Measurements from ENCODE around the gene ENO1.
"Not testable (repeated sequence)": the region's sequence is repeated elsewhere in the genome, so short reads cannot be mapped to it uniquely, and the experiment has no call there.

The ENO1 gene

GRCh38 chr1:8822373-8823294 is 55.9 kb downstream of the ENO1 start:
- no peak for TF ChIP-seq POLR2A (IDR thresholded peaks at IDR 0.05; ENCODE audit: low read length)
- TF ChIP-seq GATA1 (IDR thresholded peaks at IDR 0.05; ENCODE audit: low read depth, low read length), result no peak
- DNase-seq, result peak; percentile 8 to 41

DNA sequence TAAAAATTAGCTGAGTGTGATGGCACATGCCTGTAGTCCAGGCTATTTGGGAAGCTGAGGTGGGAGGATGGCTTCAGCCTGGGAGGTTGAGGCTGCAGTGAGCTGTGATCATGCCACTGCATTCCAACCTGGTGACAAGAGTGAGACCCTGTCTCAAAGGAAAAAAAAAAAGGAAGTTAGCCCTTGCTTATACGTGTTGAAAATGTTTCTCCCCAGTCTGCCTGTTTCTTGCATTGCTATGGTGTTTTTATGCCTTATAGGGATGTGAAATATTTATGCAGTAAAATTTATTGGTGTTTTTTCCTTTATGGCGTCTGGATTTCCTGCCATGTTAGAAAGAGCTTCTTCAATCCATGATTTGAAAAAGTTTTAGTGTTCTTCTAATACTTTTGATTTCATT is 57.4 kb downstream of the ENO1 start:
- no peak for TF ChIP-seq POLR2A (IDR thresholded peaks at IDR 0.05; ENCODE audit: low read length)
- no peak for TF ChIP-seq GATA1 (IDR thresholded peaks at IDR 0.05; ENCODE audit: low read depth, low read length)
- no peak for DNase-seq

- DNase-seq, result not testable (repeated sequence)
These were observed 59.7 kb downstream of the ENO1 start for GRCh38 chr1:8818789-8819188.

DNA sequence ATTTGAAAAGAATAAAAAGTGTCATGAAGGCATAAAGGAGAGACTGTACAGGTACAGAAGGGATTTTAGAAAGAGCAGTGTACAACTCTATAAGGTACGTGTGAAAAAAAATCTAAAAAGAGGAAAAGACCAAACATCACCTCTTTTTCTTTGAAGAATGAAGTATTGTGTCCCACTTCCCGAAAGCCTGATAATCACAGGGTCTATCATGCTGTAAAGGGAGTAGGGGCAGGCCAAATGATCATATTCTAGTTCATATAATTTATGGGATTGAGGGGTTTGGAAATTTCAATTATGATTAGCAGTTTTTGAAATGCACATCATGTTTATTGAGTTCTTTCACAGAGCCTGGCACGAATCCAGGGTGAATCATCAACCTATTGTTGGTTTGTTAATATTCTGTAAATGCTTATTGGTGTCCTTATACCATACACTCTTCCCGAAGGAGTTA is 60.1 kb downstream of the ENO1 start:
- no peak for TF ChIP-seq GATA1 (IDR thresholded peaks at IDR 0.05; ENCODE audit: low read depth, low read length)
- TF ChIP-seq POLR2A (IDR thresholded peaks at IDR 0.05; ENCODE audit: low read length), result no peak

DNA sequence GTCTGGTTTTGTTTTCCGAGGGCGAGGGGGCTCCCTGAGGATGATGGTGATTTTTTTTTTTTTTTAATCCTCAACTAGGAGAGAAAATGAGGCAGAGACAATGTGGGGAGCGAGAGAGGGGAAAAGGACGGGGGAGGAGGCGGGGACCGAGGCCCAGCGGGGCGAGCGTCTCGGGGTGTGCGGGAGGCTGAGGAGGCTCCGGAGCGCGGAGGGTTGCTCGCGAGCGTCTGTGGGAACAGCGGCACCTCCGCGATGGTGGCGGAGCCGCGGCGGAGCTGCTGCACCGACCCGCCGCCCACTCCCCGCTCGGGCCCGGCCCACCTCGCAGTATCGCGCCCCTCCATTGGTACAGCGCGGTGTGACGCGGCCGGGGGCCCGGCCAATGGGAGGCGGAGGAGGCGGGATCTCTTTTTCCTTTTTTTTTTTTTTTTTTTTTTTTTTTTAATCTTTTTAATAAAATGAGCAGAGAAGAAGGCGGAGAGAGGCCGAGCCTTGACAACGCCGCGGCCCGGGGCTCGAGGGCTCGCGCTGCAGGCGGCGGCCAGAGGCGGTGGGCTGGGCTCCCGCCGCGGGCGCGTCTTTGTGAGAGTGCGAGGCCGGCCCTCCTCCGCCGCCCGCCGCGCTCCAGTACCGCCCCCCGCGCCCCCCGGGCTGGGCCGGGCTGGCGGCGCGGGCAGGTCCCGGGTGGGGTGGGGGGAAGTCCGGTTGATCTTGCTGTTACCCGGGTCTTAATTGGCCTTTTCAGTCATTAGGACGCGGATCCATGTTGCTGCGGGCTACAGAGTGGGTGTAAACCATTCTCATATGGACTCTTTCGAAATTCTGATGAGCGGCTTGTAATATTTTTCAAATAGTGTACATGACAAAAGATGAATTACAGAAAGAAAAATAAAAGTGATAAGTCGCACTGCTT is 60.8 kb downstream of the ENO1 start, which contains the start of gene RERE:
TSS of gene RERE (minus strand) at position 229 of the 913 bp plus-strand sequence.
- no peak for TF ChIP-seq GATA1 (IDR thresholded peaks at IDR 0.05; ENCODE audit: low read depth, low read length)
- TF ChIP-seq POLR2A (IDR thresholded peaks at IDR 0.05; ENCODE audit: low read length), result peak; percentile 82
- peak; percentile 96 to 98 for DNase-seq

More for the DNA sequence above, 60.1 kb downstream of the ENO1 start:
- peak; percentile 46 to 74 for DNase-seq

- TF ChIP-seq POLR2A (IDR thresholded peaks at IDR 0.05; ENCODE audit: low read length), result no peak
- TF ChIP-seq GATA1 (IDR thresholded peaks at IDR 0.05; ENCODE audit: low read depth, low read length), result no peak
- DNase-seq, result peak; percentile 63 to 75
These were observed 61.6 kb downstream of the ENO1 start for GRCh38 chr1:8816831-8817411.

- DNase-seq, result peak; percentile 44 to 60
- TF ChIP-seq POLR2A (IDR thresholded peaks at IDR 0.05; ENCODE audit: low read length) (no peak), GATA1 (IDR thresholded peaks at IDR 0.05; ENCODE audit: low read depth, low read length) (no peak)
These were observed 62.2 kb downstream of the ENO1 start for GRCh38 chr1:8816264-8816663.

DNA sequence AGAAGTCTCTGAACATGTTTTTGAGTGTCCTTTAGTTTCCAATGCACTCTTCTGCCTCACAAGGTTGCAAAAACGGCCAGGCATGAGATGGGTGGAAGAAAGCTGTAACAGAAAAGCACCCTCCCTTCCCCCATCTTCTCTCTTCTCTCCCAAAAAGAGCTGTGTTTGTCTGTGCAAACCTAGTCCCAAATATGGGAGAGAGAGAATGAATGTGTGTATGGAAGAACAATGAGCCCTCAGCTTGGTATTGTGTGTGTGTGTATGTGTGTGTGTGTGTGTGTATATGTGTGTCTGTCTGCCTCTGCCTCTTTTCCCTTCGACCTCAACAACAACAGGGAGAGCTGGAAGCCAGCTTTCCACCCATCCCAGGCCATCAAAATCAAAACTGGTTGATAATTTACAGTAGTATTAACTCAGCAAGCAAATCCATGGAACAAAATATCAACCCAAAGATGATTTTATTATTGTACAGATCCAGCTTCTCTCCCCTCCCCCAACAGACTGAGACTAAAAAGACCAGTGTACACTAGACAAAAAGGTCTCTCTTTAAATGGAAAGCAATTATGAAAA is 62.8 kb downstream of the ENO1 start:
- DNase-seq, result peak; percentile 33 to 42
- no peak for TF ChIP-seq POLR2A (IDR thresholded peaks at IDR 0.05; ENCODE audit: low read length)

- TF ChIP-seq POLR2A (IDR thresholded peaks at IDR 0.05; ENCODE audit: low read length) (no peak), GATA1 (IDR thresholded peaks at IDR 0.05; ENCODE audit: low read depth, low read length) (no peak)
- peak; percentile 25 to 36 for DNase-seq
These were observed 63.6 kb downstream of the ENO1 start for GRCh38 chr1:8814865-8815264.

GRCh38 chr1:8813991-8814390 is 64.5 kb downstream of the ENO1 start:
- TF ChIP-seq GATA1 (IDR thresholded peaks at IDR 0.05; ENCODE audit: low read depth, low read length) (no peak), POLR2A (IDR thresholded peaks at IDR 0.05; ENCODE audit: low read length) (no peak)
- DNase-seq, result no peak

GRCh38 chr1:8813016-8813763 is 65.3 kb downstream of the ENO1 start:
- no peak for TF ChIP-seq POLR2A (IDR thresholded peaks at IDR 0.05; ENCODE audit: low read length)
- no peak for DNase-seq

GRCh38 chr1:8812081-8812480 is 66.4 kb downstream of the ENO1 start:
- DNase-seq, result no peak
- TF ChIP-seq GATA1 (IDR thresholded peaks at IDR 0.05; ENCODE audit: low read depth, low read length) (no peak), POLR2A (IDR thresholded peaks at IDR 0.05; ENCODE audit: low read length) (no peak)
